Activated naive CD4-positive, alpha-beta T cell treated with anti-CD3 and anti-CD28 coated beads, Interleukin-2, amount 10 ng/mL, durations not matched to agents 5 hours and 36 hours (primary cell): ENCODE data around the gene NCLN. TPM values are rescaled to one million over a fixed set of nuclear protein-coding genes. Genes with fewer than 3 reads are reported as not detected.

Source experiments
- total RNA-seq, 2 experiments: library from RNA; stranded (reverse); gene quantifications; one replicate each; pipeline ENCODE4 v1.2.3, GENCODE V29; 2021

The NCLN gene
- 10 to 100 TPM; 55.2 to 55.6 TPM for total RNA-seq

GRCh38 chr19:3185461-3186159, at the start of gene NCLN:
NCLN (plus strand) TSS chr19:3185930; CDS start chr19:3186031, 101 bp downstream.

GRCh38 chr19:3135961-3136683, 49.6 kb upstream of the NCLN start, which contains the start of gene GNA15:
GNA15 (plus strand) TSS chr19:3136033; CDS start chr19:3136451, 418 bp downstream.

GRCh38 chr19:3178377-3178972, 7.3 kb upstream of the NCLN start, which contains the start of gene S1PR4:
S1PR4 (plus strand) TSS chr19:3178769; CDS start chr19:3178793, 24 bp downstream.

GRCh38 chr19:3224346-3225168, 38.8 kb downstream of the NCLN start, which contains the start of gene CELF5:
CELF5 (plus strand) TSS chr19:3224661; CDS start chr19:3224740, 79 bp downstream.

Other genes with a start within 250 kb of the NCLN start
- 1 to 10 TPM; 3.8 to 4.3 TPM for gene ZNF77, start 241.0 kb upstream of the NCLN start, total RNA-seq
- gene TLE6, start 208.4 kb upstream of the NCLN start, total RNA-seq: 1 to 10 TPM; 1.2 to 2.1 TPM
- gene TLE2, start 156.7 kb upstream of the NCLN start, total RNA-seq: 1 to 10 TPM; 1.1 to 1.9 TPM
- 100 to 1,000 TPM; 817 to 819 TPM for gene TLE5, start 123.4 kb upstream of the NCLN start, total RNA-seq
- under 1 TPM; 0.88 to 0.89 TPM for gene GNA11, start 91.6 kb upstream of the NCLN start, total RNA-seq
- gene GNA15, start 49.9 kb upstream of the NCLN start, total RNA-seq: 10 to 100 TPM; 36.5 to 37.4 TPM
- 100 to 1,000 TPM; 224 to 233 TPM for gene S1PR4, start 7.2 kb upstream of the NCLN start, total RNA-seq
- gene CELF5, start 38.7 kb downstream of the NCLN start, total RNA-seq: under 1 TPM; 0.10 to 0.43 TPM
- 10 to 100 TPM; 11.1 to 12.6 TPM for gene NFIC, start 180.7 kb downstream of the NCLN start, total RNA-seq